Fibroblast of mammary gland (primary cell): ENCODE results near the gene RABGAP1L.
A peak's percentile ranks its signal among the peaks of the same experiment; 100 is the strongest.
"Not testable (repeated sequence)": the region's sequence is repeated elsewhere in the genome, so short reads cannot be mapped to it uniquely, and the experiment has no call there.

Source experiments
- DNase-seq: peaks from one replicate; pipeline ENCODE4 v3.0.0-alpha.2; 2010; ENCODE audit warnings: low read depth
- H3K4me3 ChIP-seq: 2 replicates; pipeline ENCODE4 v1.5.1; 2011; ENCODE audit warnings: low read depth, mild to moderate bottlenecking, low read length, moderate library complexity; ENCODE audit not compliant: control insufficient read depth
- TF ChIP-seq, protein P1 (sequence below): conservative IDR thresholded peaks from 2 replicates; pipeline ENCODE4 v1.5.1; 2011; ENCODE audit warnings: low read depth, low read length, inconsistent platforms; ENCODE audit not compliant: control insufficient read depth, insufficient read depth

The RABGAP1L gene

DNA sequence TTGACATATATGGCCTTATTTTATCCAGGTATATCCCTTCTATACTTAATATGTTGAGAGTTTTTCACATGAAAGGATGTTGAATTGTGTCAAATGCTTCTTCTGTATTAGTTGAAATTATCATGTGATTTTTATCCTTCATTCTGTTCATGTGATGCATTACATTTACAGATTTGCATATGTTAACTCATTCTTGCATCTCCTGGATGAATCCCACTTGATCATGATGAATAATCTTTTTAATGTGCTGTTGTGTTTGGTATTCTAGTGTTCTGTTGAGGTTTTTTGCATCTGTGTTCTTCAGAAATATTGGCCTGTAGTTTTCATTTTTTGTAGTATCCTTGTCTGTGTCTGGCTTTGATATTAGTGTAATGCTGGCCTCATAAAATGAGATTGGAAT lies 150.2 kb downstream of the RABGAP1L start:
- TF ChIP-seq, protein P1, sequence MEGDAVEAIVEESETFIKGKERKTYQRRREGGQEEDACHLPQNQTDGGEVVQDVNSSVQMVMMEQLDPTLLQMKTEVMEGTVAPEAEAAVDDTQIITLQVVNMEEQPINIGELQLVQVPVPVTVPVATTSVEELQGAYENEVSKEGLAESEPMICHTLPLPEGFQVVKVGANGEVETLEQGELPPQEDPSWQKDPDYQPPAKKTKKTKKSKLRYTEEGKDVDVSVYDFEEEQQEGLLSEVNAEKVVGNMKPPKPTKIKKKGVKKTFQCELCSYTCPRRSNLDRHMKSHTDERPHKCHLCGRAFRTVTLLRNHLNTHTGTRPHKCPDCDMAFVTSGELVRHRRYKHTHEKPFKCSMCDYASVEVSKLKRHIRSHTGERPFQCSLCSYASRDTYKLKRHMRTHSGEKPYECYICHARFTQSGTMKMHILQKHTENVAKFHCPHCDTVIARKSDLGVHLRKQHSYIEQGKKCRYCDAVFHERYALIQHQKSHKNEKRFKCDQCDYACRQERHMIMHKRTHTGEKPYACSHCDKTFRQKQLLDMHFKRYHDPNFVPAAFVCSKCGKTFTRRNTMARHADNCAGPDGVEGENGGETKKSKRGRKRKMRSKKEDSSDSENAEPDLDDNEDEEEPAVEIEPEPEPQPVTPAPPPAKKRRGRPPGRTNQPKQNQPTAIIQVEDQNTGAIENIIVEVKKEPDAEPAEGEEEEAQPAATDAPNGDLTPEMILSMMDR = no peak
- H3K4me3 ChIP-seq = no peak overlapping the region
- DNase-seq = no peak

DNA sequence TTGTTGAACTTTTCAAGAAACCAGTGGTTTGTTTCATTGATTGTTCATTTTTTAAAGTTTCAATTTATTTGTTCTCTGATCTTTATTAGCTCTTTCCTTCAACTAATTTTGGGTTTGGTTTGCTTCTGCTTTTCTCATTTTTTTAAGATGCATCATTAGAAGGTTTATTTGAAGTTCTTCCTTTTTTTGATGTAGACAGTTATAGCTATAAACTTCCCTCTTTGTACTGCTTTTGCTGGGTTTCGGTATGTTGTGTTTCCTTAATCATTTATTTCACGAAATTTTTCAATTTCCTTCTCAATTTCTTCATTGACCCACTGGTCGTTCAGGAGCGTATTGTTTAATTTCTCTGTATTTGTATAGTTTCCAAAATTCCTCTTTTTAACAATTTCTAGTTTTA lies 155.1 kb downstream of the RABGAP1L start:
- no peak for DNase-seq
- TF ChIP-seq, protein P1 = no peak
- H3K4me3 ChIP-seq = no peak overlapping the region

DNA sequence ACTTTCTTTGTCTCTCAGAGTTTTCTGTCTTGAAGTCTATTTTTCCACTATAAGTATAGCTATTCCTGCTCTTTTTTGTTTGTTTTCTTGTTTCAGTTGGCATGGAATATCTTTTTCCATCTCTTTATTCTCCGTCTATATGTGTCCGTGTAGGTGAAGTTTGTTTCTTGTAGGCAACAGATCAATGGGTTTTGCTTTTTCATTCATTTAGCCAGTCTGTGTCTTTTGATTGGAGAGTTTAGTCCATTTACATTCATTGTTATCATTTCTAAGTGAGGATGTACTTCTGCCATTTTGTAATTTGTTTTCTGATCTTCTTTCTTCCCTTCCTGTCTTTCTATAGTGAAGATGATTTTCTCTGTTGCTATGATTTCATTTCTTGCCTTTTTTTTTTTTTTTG lies 155.9 kb downstream of the RABGAP1L start:
- no peak overlapping the region for H3K4me3 ChIP-seq
- TF ChIP-seq, protein P1 = no peak
- peak; percentile 1 for DNase-seq

DNA sequence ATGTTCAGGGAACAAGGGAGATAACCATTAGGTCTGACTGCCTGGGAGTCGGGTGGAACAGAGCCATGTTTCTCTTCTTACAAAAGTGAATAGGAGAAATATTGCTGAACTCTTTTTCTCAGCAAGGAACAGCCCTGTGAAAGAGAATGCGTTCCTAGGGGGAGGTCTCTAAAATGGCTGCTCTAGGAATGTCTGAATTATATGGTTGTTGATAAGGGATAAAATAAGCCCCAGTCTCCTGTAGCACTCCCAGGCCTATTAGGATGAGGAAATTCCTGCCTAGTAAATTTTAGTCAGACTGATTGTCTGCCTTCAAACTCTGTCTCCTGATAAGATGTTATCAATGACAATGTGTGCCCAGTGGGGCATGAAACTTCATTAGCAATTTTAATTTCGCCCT lies 161.6 kb downstream of the RABGAP1L start:
- not testable (repeated sequence) for H3K4me3 ChIP-seq, DNase-seq

DNA sequence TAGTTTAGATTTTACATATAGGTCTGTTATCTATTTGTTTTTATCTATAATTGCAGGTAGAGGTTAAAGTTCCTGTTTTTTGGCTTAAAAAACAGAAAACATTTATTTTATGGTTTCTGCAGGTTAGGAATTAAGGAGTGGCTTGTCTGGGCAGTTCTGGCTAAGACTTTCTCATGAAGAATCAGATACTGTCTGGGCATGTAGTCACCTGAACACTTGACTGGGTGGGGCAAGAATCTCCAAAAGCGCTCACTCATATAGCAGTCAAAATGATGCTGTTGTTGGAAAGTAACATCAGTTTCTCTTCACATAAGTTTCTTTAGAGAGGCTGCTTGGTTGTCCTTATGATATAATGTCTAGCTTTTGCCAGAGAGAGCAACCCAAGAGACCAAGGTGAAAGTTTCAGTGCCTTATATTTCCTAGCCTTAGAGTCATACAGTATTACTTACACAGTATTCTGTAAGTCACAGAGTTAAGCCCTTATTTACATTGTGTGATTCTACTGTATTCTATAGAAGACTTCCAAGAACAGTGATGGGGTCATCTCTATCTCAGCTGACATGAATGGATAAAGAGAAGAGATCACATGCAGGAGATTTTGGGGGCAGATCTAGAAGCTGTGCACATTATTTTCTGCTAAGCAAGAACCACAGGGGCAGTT lies 163.0 kb downstream of the RABGAP1L start:
- no peak for DNase-seq

DNA sequence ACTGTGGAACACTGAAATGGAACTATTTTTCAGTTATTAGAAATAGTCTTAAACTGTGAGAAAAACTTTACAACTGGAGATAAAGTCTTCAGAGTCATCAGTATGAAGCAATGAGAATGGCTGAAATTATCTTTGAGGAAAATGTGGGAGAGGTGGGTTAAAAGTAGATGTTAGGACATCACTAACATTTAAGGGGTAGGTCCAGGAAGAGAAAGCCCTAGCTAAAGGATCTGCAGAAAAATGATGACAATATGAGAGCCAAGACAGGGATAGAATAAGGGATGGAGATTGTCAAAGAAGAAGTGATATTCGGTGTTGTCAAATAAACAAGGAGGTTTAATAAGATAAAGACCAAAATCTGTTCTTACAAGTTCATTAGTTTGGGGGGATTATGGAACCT lies 165.2 kb downstream of the RABGAP1L start:
- TF ChIP-seq, protein P1 = no peak
- no peak overlapping the region for H3K4me3 ChIP-seq
- no peak for DNase-seq

More for the DNA sequence above, 163.0 kb downstream of the RABGAP1L start:
- TF ChIP-seq, protein P1 = no peak
- no peak overlapping the region for H3K4me3 ChIP-seq

DNA sequence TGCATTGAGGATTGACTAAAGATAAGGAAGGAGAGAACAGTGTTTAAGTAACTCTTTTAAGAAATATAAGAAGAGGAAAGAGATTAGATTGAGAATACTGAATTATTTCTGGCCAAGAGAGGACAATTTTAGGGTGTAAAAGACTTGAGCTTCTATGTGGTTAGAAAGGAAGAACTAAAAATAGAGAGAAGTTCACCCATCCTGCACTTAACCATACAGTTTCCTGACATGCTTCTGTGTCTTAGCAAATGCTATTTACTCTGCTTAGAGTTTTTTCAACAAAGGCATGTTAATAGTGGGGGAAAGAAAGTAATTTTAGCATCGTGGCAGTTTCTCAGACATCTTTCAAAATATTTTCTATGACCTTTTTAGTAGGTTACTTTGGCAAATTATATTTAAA lies 165.6 kb downstream of the RABGAP1L start:
- TF ChIP-seq, protein P1 = no peak
- no peak for DNase-seq
- no peak overlapping the region for H3K4me3 ChIP-seq
